ENCODE measurements around the gene SLC2A9.

DNA sequence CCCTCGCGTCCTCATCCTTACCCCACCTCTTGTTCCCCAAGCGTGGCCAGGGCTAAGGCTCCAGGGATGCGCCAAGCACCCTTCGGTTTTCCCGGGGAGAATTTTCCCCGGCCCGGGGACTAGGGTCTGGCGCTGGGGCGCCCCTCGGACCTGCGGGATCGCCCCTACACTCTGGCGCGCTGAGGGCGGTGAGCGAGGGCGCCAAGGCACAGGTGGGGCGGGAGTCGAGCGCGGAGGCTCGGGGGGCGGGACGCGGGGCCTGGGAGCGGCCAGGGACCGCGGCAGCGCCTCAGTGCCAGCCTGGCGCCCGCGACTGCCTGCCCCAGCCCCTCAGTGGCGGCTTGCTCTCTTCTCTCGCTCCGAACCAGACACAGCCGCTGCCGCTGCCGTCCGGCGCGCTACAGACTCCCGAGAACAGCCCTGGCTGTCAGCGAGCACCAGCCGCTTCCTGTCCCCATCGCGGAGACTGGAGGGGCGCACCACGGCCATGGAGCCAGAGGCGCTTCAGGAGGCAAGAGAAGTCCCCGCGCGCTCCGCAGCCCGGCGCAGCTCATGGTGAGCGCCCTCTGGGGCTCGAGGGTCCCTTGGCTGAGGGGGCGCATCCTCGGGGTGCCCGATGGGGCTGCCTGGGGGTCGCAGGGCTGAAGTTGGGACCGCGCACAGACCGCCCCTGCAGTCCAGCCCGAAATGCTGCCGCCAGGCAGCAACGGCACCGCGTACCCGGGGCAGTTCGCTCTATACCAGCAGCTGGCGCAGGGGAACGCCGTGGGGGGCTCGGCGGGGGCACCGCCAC, 239.8 kb downstream of the SLC2A9 start, which contains the start of gene DRD5:
- TF ChIP-seq, protein P1, sequence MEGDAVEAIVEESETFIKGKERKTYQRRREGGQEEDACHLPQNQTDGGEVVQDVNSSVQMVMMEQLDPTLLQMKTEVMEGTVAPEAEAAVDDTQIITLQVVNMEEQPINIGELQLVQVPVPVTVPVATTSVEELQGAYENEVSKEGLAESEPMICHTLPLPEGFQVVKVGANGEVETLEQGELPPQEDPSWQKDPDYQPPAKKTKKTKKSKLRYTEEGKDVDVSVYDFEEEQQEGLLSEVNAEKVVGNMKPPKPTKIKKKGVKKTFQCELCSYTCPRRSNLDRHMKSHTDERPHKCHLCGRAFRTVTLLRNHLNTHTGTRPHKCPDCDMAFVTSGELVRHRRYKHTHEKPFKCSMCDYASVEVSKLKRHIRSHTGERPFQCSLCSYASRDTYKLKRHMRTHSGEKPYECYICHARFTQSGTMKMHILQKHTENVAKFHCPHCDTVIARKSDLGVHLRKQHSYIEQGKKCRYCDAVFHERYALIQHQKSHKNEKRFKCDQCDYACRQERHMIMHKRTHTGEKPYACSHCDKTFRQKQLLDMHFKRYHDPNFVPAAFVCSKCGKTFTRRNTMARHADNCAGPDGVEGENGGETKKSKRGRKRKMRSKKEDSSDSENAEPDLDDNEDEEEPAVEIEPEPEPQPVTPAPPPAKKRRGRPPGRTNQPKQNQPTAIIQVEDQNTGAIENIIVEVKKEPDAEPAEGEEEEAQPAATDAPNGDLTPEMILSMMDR (IDR thresholded peaks at IDR 0.05), result no peak
- TF ChIP-seq EP300 (IDR thresholded peaks at IDR 0.05), result no peak
- TF ChIP-seq POLR2A (IDR thresholded peaks at IDR 0.05), result no peak
